Measurements from ENCODE around the gene GATAD2B. TPM values are rescaled to one million over a fixed set of nuclear protein-coding genes. Genes with fewer than 3 reads are reported as not detected.

GATAD2B gene
- polyA plus RNA-seq (ENCODE audit: insufficient read length), result 19.6 TPM

GRCh38 chr1:153922972-153923925, at the start of gene GATAD2B:
GATAD2B (minus strand) TSS chr1:153922972; CDS start chr1:153828347, 94,625 bp downstream.
- peak; percentile 99 for DNase-seq

GRCh38 chr1:153970346-153970745, 47.6 kb upstream of the GATAD2B start:
- no peak for DNase-seq

- DNase-seq, result no peak
These were observed 46.2 kb upstream of the GATAD2B start for GRCh38 chr1:153968972-153969371.

- no peak for DNase-seq
These were observed 45.6 kb upstream of the GATAD2B start for GRCh38 chr1:153968408-153968807.

GRCh38 chr1:153968000-153968363, 45.2 kb upstream of the GATAD2B start:
- DNase-seq, result no peak

GRCh38 chr1:153967107-153967999, 44.6 kb upstream of the GATAD2B start, which contains the start of gene CREB3L4:
CREB3L4 (plus strand) TSS chr1:153967902; CDS start chr1:153968526, 624 bp downstream.
- peak; percentile 96 for DNase-seq

- peak; percentile 48 for DNase-seq
These were observed 41.1 kb upstream of the GATAD2B start for GRCh38 chr1:153963850-153964331.

GRCh38 chr1:153963030-153963849, 40.5 kb upstream of the GATAD2B start, which contains the start of gene SLC39A1:
SLC39A1 (minus strand) TSS chr1:153963537; CDS start chr1:153962715, 822 bp downstream.
- DNase-seq, result peak; percentile 97

- DNase-seq, result no peak
These were observed 39.6 kb upstream of the GATAD2B start for GRCh38 chr1:153962088-153963029.

- no peak for DNase-seq
These were observed 38.6 kb upstream of the GATAD2B start for GRCh38 chr1:153961421-153961820.

- no peak for DNase-seq
These were observed 37.4 kb upstream of the GATAD2B start for GRCh38 chr1:153960206-153960605.

GRCh38 chr1:153959454-153959853, 36.7 kb upstream of the GATAD2B start:
- DNase-seq, result no peak

GRCh38 chr1:153958961-153959260, 36.1 kb upstream of the GATAD2B start:
- no peak for DNase-seq

GRCh38 chr1:153958111-153958960, 35.6 kb upstream of the GATAD2B start, which contains the start of gene CRTC2:
CRTC2 (minus strand) TSS chr1:153958612; CDS start chr1:153958497, 115 bp downstream.
- peak; percentile 98 for DNase-seq

GRCh38 chr1:153957744-153958110, 35.0 kb upstream of the GATAD2B start:
- no peak for DNase-seq

GRCh38 chr1:153956997-153957715, 34.4 kb upstream of the GATAD2B start:
- DNase-seq, result no peak

- no peak for DNase-seq
These were observed 32.1 kb upstream of the GATAD2B start for GRCh38 chr1:153954826-153955225.

- no peak for DNase-seq
These were observed 31.1 kb upstream of the GATAD2B start for GRCh38 chr1:153953859-153954365.

GRCh38 chr1:153951801-153952200, 29.0 kb upstream of the GATAD2B start:
- DNase-seq, result no peak
